ENCODE results near the gene VSIG2.

GRCh38 chr11:124761301-124762104 is 9.4 kb upstream of the VSIG2 start:
- TF ChIP-seq POLR2A (IDR thresholded peaks at IDR 0.05), result no peak
- TF ChIP-seq CTCF (IDR thresholded peaks at IDR 0.05), result no peak
